GM18951 (cell line): ENCODE measurements around the gene OR52E8.

Source experiments
- POLR2A ChIP-seq: IDR thresholded peaks from 4 replicates; pipeline ENCODE4 v1.6.1; 2011; ENCODE audit warnings: mild to moderate bottlenecking; ENCODE audit not compliant: insufficient read length, insufficient read depth; ENCODE audit errors: extremely low read depth
- in situ Hi-C: fragments of 300-500 bp; cut with MboI; formaldehyde crosslinking; loops from one replicate; pipeline ENCODE4 v1.12.0; 2022; ENCODE audit warnings: low sequenced_read_pairs, mixed read lengths, inconsistent platforms; ENCODE audit not compliant: unreplicated experiment

OR52E8 gene

DNA sequence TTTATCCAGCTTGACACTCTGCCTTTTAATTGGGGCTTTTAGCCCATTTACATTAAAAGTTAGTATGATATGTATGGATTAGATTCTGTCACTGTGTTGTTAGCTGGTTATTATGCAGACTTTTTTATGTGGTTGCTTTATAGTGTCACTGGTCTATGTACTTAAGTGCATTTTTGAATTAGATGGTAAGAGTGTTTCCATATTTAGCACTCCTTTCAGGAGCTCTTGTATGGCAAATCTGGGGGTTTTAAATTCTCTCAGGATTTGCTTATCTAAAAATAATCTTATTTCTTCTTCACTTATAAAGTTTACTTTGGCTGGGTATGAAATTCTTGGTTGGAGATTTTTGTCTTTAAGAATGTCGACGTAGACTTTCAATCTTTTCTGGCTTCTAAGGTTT lies 19.8 kb downstream of the OR52E8 start:
- in situ Hi-C loops, result no loop called here

DNA sequence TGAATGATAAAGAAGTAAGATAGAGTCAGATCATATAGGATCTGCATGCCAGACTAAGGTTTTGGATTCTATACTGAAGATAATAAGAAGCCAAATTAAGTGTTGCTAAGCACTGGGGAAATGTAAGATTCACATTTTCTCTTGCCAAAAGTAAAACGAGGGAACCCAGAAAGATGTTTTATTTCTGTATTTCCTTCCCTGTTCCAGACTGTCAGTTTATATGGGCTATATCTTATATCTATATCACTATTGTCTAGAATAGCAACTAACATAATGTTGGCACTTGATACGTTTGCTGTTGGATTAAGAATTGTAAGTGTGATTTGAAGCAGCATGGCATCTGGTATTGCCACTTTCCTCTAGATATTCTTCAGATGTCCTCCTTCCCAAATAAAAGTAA lies 24.0 kb downstream of the OR52E8 start:
- TF ChIP-seq POLR2A, result no peak
- in situ Hi-C loops, result no loop called here

More for the DNA sequence above, 19.8 kb downstream of the OR52E8 start:
- no peak for TF ChIP-seq POLR2A

DNA sequence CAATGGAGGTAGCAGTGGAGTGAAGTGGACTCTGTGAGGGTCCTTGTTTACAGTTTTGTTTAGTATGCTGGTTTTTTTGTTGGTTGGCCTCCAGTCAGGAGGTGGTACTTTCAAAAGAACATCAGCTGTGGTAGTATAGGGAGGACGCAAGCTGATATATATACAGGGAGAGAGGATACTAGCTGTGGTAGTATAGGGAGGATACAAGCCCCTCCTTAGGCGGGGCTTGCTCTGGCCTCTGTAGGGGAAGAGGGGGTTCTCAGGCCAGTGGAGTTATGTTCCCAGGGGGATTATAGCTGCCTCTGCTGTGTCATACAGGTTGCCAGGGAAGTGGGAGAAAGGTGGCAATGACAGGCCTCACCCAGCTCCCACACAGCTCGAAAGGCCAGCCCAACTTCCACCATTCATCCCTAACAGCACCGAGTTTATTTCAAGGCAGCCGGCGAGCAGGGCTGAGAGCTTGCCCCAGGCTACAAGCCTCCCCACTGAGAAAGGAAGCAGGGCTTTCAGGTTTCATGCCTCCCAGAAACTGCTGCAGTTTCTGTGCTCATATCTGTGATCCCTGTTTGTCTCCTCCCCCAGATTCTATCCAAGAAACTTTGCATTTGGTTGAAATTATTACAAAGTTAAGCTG lies 26.2 kb downstream of the OR52E8 start:
- TF ChIP-seq POLR2A, result no peak
- in situ Hi-C loops, result no loop called here

DNA sequence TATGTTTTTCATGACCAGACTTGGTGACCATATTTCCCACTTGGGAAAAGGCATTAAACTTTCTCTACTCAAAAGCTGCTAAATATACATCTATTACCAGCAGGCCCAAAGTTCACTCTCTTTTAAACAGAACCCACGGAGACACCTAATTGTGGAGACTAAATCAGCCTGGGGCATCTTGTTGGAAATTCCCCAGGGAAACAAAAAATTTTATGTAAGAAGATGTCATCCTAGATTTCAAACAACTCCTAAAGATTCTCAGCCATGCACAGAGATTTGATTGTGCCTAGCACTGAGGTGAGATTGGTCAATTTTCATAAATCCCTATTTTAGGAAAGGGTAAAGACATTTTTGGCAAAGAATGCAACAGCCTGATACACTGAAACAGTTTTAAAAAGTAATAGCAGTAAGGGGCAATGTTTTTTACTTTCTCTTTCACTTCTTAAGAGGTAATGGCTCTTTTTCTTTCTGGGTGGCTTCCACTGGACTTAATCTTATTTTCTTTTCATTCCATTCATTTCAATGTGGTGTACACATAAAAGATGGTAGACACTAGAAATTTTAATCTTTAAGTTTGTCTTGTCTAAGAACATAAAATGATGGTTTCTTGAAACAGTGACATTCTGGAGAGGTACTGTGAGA lies 39.1 kb downstream of the OR52E8 start:
- no peak for TF ChIP-seq POLR2A
- in situ Hi-C loops, result loop anchor here (25.0 kb wide), 1 partner anchor 356 kb away; no protein-coding TSS in a partner anchor

DNA sequence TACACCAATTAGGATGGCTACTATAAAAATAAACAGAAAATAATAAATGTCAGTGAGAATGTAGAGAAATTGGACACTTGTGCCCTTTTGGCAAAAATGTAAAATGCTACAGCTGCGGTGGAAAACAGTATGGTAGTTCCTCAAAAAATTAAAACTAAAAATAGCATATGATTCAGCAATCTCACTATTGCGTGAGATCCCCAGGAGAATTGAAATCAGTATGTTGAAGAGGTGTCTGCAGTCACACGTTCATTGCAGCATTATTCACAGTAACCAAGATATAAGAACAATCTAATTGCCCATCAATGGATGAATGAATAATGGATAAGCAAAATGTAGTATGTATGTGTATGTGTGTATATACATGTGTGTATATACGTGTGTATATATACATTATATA lies 42.0 kb downstream of the OR52E8 start:
- in situ Hi-C loops, result loop anchor here (25.0 kb wide), 1 partner anchor 353 kb away; no protein-coding TSS in a partner anchor
- TF ChIP-seq POLR2A, result no peak

DNA sequence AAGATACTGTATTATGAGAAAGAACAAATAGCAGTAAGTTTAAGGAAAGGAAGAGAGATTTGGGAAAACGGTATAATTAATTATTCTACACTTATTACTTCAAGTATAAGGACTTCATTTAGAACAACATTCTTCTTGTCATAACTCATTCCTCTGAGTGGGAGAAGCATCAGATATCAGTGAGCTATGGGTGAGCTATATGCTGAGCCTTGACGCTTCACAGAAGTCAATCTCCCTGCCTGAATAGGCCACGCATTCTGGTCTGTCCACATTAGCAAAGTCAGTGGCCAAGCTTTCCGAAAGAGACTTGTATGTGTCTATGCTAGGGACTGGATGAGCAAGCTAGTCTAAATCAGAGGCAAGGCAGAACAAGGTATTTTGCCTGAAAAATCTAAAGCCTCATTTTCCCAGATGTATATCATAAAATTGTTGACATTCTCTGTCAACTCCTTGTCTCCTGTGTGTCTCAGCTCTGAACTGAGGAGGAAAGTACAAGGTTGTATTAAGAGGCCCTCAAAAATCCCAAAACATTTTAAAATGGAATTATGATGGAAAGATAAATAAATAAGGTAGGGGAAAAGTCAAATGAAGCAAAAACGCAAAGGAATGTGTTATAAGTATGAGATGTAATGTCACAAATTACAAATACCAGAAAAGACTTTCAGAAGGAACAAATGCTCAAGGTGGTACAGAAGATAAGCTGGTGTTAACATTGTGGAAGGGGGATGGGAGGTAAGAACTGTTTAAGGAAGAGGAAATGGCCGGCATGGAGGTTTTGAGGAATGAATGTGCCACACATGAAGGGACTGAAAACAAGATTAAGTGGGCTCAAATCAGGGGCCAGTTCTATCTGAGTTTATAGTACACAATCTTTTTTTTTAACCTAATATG lies 47.3 kb downstream of the OR52E8 start:
- TF ChIP-seq POLR2A, result no peak
- in situ Hi-C loops, result loop anchor here (25.0 kb wide), 1 partner anchor 348 kb away; no protein-coding TSS in a partner anchor

DNA sequence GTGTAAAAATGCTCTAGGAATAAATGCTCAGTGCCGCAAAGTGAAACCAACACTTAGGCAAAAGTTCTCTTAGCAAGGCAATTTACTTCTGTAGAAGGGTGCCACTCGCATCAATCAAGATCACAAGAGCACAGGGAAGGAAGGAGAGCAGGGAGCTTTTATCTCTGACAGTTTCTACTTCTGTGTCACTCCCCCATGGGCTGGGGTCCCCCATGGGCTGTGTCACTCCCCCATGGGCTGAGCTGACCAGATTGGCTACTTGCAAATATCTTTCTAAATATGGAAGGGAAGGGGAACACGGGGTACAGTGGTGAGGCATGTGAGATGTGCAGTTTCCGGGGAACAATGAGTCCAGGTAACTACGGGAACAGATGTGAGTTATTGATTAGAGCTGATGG lies 48.4 kb downstream of the OR52E8 start:
- TF ChIP-seq POLR2A, result no peak
- in situ Hi-C loops, result loop anchor here (25.0 kb wide), 1 partner anchor 347 kb away; no protein-coding TSS in a partner anchor

DNA sequence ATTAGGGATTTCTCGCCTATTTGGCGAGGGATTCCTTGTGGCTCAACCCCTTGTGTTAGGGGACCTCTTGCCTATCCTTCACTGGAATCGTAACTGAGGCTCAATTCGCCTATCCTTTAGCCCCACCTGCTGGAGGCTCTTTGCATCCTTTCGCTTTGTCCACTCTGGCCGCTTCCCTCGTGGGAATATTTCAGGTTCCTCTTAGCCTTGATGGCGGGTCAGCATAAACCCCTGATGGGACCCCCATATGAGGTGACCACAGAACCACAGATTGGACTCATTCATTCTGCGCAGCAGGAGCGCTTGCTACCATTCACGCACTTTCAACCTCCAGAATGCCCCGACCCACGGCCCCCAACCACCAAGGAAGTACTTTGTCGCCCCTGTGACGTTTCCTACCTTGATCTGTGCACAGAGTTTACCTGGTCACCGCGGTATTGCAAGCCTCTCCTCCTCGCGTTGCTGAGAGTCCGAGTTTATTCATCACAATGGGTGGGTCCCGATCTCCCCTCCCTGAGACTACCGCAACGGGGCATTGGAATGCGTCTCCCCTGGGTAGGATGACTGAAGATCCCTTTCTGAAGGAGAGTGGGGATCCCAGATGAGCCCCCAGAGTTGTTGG lies 48.9 kb downstream of the OR52E8 start, which contains the start of gene OR52N2:
OR52N2 (plus strand) TSS at position 425 of the 622 bp plus-strand sequence. CDS start 11,412 bp downstream, outside the sequence.
- no peak for TF ChIP-seq POLR2A
- in situ Hi-C loops, result loop anchor here (25.0 kb wide), 1 partner anchor 346 kb away; no protein-coding TSS in a partner anchor

DNA sequence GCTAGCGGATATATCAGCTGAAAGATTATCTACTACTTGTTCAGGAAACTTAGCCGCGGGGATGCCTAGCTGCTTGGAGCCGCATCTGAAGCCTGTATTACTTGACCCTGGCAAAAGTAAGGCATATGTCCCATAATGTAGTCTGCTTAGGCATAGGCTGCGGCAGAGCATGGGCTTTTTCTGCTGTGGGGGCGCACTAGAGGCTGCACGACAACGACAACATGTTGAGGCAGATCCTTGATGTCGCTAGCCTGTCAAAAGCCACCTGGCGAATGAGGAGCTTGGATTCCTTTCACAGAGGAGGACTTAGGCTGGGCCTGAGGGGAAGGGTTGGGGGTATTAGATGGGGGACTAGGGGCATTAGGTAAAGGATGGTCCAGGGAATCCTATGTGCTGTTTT lies 49.9 kb downstream of the OR52E8 start:
- in situ Hi-C loops, result loop anchor here (25.0 kb wide), 1 partner anchor 345 kb away; no protein-coding TSS in a partner anchor
- TF ChIP-seq POLR2A, result no peak
